Measurements from ENCODE around the gene RGN. TPM values are rescaled to one million over a fixed set of nuclear protein-coding genes. Genes with fewer than 3 reads are reported as not detected.

Gene RGN
- total RNA-seq, 1 experiment from 2014 or later, result not detected

- Histone ChIP-seq H3K27ac (ENCODE audit: low read length) (no peak overlapping the region), H3K9ac (ENCODE audit: low read length) (no peak overlapping the region), H2AFZ (ENCODE audit: low read length) (no peak overlapping the region), H3K79me2 (ENCODE audit: low read length) (no peaks in the 10 kb centered on the region), H3K36me3 (ENCODE audit: low read depth, low read length) (no peaks in the 10 kb centered on the region), H3K4me1 (ENCODE audit: insufficient read depth, low read length) (no peaks in the 10 kb centered on the region), H3K9me2 (replicated peaks; ENCODE audit: low read length) (no peaks in the 10 kb centered on the region), H3K9me3 (ENCODE audit: low read length) (no peaks in the 10 kb centered on the region), H3K4me2 (ENCODE audit: low read length) (no peak overlapping the region), H3F3A (ENCODE audit: low read length, unreplicated experiment) (no peaks in the 10 kb centered on the region), H3K4me3 (ENCODE audit: low read length) (no peak overlapping the region), H3K27me3 (ENCODE audit: low read length) (no peaks in the 10 kb centered on the region), H4K20me1 (ENCODE audit: low read length) (no peaks in the 10 kb centered on the region)
- no TSS peak for BruUV-seq (replicated peaks)
- ATAC-seq (no peak), DNase-seq (no peak)
- ChIA-PET POLR2A (ENCODE audit: unreplicated experiment) (no interaction called here), CTCF (no interaction called here)
- intact Hi-C loops (cut with micrococcal nuclease), result no loop called here
- TF ChIP-seq EZH2 (IDR thresholded peaks at IDR 0.05; ENCODE audit: low read length, unreplicated experiment) (no peak), EZH2phosphoT487 (IDR thresholded peaks at IDR 0.05; ENCODE audit: borderline replicate concordance, low read length) (no peak), CTCF (conservative IDR thresholded peaks at IDR 0.05; ENCODE audit: low read depth, low read length) (no peak)
These were observed 2.1 kb downstream of the RGN start for GRCh38 chrX:47080215-47080914.

- H3K27me3 ChIP-seq (ENCODE audit: low read length), result no peaks in the 10 kb centered on the region
- intact Hi-C loops (cut with micrococcal nuclease), result no loop called here
- ATAC-seq, result no peak
- H3F3A ChIP-seq (ENCODE audit: low read length, unreplicated experiment), result no peaks in the 10 kb centered on the region
- no peak overlapping the region for H3K9ac ChIP-seq (ENCODE audit: low read length)
- H3K36me3 ChIP-seq (ENCODE audit: low read depth, low read length), result no peaks in the 10 kb centered on the region
- no peaks in the 10 kb centered on the region for H4K20me1 ChIP-seq (ENCODE audit: low read length)
- H3K4me3 ChIP-seq (ENCODE audit: low read length), result no peak overlapping the region
- no peaks in the 10 kb centered on the region for H3K4me1 ChIP-seq (ENCODE audit: insufficient read depth, low read length)
- no peak for TF ChIP-seq EZH2phosphoT487 (IDR thresholded peaks at IDR 0.05; ENCODE audit: borderline replicate concordance, low read length)
- TF ChIP-seq EZH2 (IDR thresholded peaks at IDR 0.05; ENCODE audit: low read length, unreplicated experiment), result no peak
- TF ChIP-seq CTCF (conservative IDR thresholded peaks at IDR 0.05; ENCODE audit: low read depth, low read length), result no peak
- no TSS peak for BruUV-seq (replicated peaks)
- ChIA-PET POLR2A (ENCODE audit: unreplicated experiment) (no interaction called here), CTCF (no interaction called here)
- no peaks in the 10 kb centered on the region for H3K79me2 ChIP-seq (ENCODE audit: low read length)
- no peaks in the 10 kb centered on the region for H3K9me3 ChIP-seq (ENCODE audit: low read length)
- no peak overlapping the region for H2AFZ ChIP-seq (ENCODE audit: low read length)
- no peak overlapping the region for H3K27ac ChIP-seq (ENCODE audit: low read length)
- DNase-seq, result no peak
- H3K4me2 ChIP-seq (ENCODE audit: low read length), result no peak overlapping the region
- H3K9me2 ChIP-seq (replicated peaks; ENCODE audit: low read length), result no peaks in the 10 kb centered on the region
These were observed 2.6 kb downstream of the RGN start for GRCh38 chrX:47080915-47081236.

- H3K79me2 ChIP-seq (ENCODE audit: low read length), result no peaks in the 10 kb centered on the region
- CTCF ChIA-PET, result no interaction called here
- no peaks in the 10 kb centered on the region for H3K36me3 ChIP-seq (ENCODE audit: low read depth, low read length)
- H4K20me1 ChIP-seq (ENCODE audit: low read length), result no peaks in the 10 kb centered on the region
- H3F3A ChIP-seq (ENCODE audit: low read length, unreplicated experiment), result no peaks in the 10 kb centered on the region
- POLR2A ChIA-PET (ENCODE audit: unreplicated experiment), result no interaction called here
- intact Hi-C loops (cut with micrococcal nuclease), result loop anchor here (5.0 kb wide), 2 partner anchors 44 to 59 kb away; no protein-coding TSS in a partner anchor
- ATAC-seq (no peak), DNase-seq (no peak)
- no peaks in the 10 kb centered on the region for H3K9me3 ChIP-seq (ENCODE audit: low read length)
- no peaks in the 10 kb centered on the region for H3K27me3 ChIP-seq (ENCODE audit: low read length)
- H3K4me3 ChIP-seq (ENCODE audit: low read length), result no peak overlapping the region
- H3K9ac ChIP-seq (ENCODE audit: low read length), result no peak overlapping the region
- H3K4me2 ChIP-seq (ENCODE audit: low read length), result no peak overlapping the region
- H3K4me1 ChIP-seq (ENCODE audit: insufficient read depth, low read length), result no peaks in the 10 kb centered on the region
- H2AFZ ChIP-seq (ENCODE audit: low read length), result no peak overlapping the region
- TF ChIP-seq CTCF (conservative IDR thresholded peaks at IDR 0.05; ENCODE audit: low read depth, low read length) (no peak), EZH2 (IDR thresholded peaks at IDR 0.05; ENCODE audit: low read length, unreplicated experiment) (no peak), EZH2phosphoT487 (IDR thresholded peaks at IDR 0.05; ENCODE audit: borderline replicate concordance, low read length) (no peak)
- H3K27ac ChIP-seq (ENCODE audit: low read length), result no peak overlapping the region
- H3K9me2 ChIP-seq (replicated peaks; ENCODE audit: low read length), result no peaks in the 10 kb centered on the region
- no TSS peak for BruUV-seq (replicated peaks)
These were observed 13.0 kb downstream of the RGN start for GRCh38 chrX:47091149-47091775.

Data from PC-3 (cell line).